Caco-2 (cell line): Measurements from ENCODE around the gene RHBDD1. TPM values are rescaled to one million over a fixed set of nuclear protein-coding genes. Genes with fewer than 3 reads are reported as not detected.

ENCODE experiments used
- BruUV-seq: library from RNA; stranded (reverse); fragments of 400-500 nt; replicated peaks from 2 replicates; lab custom pipeline; 2021; lab: Mats Ljungman, UMichigan
- CTCF ChIA-PET: fragments of 300-600 bp; sonication (Branson Sonifier 250); formaldehyde crosslinking; loops from one replicate; lab custom pipeline; 2022; ENCODE audit warnings: antibody characterized with exemption; lab: Charles Lee
- POLR2A ChIA-PET: fragments of 300-600 bp; sonication (Branson Sonifier 250); formaldehyde crosslinking; loops from one replicate; lab custom pipeline; 2022; ENCODE audit warnings: antibody characterized with exemption; lab: Charles Lee
- DNase-seq, 2 experiments: peaks; one replicate each; pipeline versions ENCODE4 v3.0.0 to v3.0.0-alpha.2; 2020 to 2022
- H3K27me3 ChIP-seq: replicated peaks from 2 replicates; pipeline ENCODE4 v1.6.0; 2011; ENCODE audit warnings: low read length; ENCODE audit not compliant: control insufficient read depth, insufficient read depth
- H3K36me3 ChIP-seq: 2 replicates; pipeline ENCODE4 v1.5.1; 2011; ENCODE audit warnings: low read length; ENCODE audit not compliant: control insufficient read depth, insufficient read depth
- H3K4me1 ChIP-seq: fragments of 250-450 bp; sonication (Bioruptor Pico); 2 replicates; pipeline ENCODE4 v1.5.1; 2020; ENCODE audit warnings: mild to moderate bottlenecking
- H3K4me3 ChIP-seq: 2 replicates; pipeline ENCODE4 v1.5.1; 2011; ENCODE audit warnings: low read depth, mild to moderate bottlenecking, control low read depth, low read length
- H3K9me3 ChIP-seq: fragments of 250-450 bp; sonication (Bioruptor Pico); 2 replicates; pipeline ENCODE4 v1.5.1; 2020; ENCODE audit warnings: mild to moderate bottlenecking, moderate library complexity
- H3K27ac Mint-ChIP-seq: one replicate; pipeline ENCODE4 v1.8.0; 2022; ENCODE audit warnings: mixed read lengths; ENCODE audit not compliant: unreplicated experiment
- H3K27me3 Mint-ChIP-seq: one replicate; pipeline ENCODE4 v1.8.0; 2022; ENCODE audit warnings: mixed read lengths; ENCODE audit not compliant: insufficient read depth, unreplicated experiment
- H3K36me3 Mint-ChIP-seq: one replicate; pipeline ENCODE4 v1.8.0; 2022; ENCODE audit warnings: mild to moderate bottlenecking, mixed read lengths; ENCODE audit not compliant: insufficient read depth, unreplicated experiment
- H3K4me1 Mint-ChIP-seq: one replicate; pipeline ENCODE4 v1.8.0; 2022; ENCODE audit warnings: low read depth, mixed read lengths; ENCODE audit not compliant: unreplicated experiment
- H3K4me3 Mint-ChIP-seq: one replicate; pipeline ENCODE4 v1.8.0; 2022; ENCODE audit warnings: mild to moderate bottlenecking, moderate library complexity, mixed read lengths; ENCODE audit not compliant: unreplicated experiment
- H3K9me3 Mint-ChIP-seq: one replicate; pipeline ENCODE4 v1.8.0; 2022; ENCODE audit warnings: mixed read lengths; ENCODE audit not compliant: unreplicated experiment
- intact Hi-C: fragments of 100-400 bp; cut with micrococcal nuclease; formaldehyde crosslinking; loops from one replicate; pipeline ENCODE4 v1.10.0; 2022; ENCODE audit not compliant: unreplicated experiment
- total RNA-seq: library from RNA; stranded (reverse); gene quantifications from 2 replicates; pipeline ENCODE4 v1.2.3, GENCODE V29; 2022
- TF ChIP-seq, protein P1 (sequence below), 2 experiments: fragments of 200-600 bp in 1 of 2; IDR thresholded peaks; 1 replicate in 1 of 2; 2 replicates in 1 of 2; pipeline versions ENCODE4 v1.5.1 to v1.8.0; 2011 to 2022; ENCODE audit warnings: antibody characterized with exemption in 1 of 2, control low read depth in 1 of 2, inconsistent platforms in 1 of 2, low read depth in 1 of 2, low read length in 1 of 2, mild to moderate bottlenecking in 1 of 2, moderate library complexity in 1 of 2; ENCODE audit not compliant: insufficient read depth in 1 of 2, severe bottlenecking in 1 of 2, unreplicated experiment in 1 of 2

The RHBDD1 gene
- total RNA-seq, 1 experiment from 2014 or later: 14.3 TPM

DNA sequence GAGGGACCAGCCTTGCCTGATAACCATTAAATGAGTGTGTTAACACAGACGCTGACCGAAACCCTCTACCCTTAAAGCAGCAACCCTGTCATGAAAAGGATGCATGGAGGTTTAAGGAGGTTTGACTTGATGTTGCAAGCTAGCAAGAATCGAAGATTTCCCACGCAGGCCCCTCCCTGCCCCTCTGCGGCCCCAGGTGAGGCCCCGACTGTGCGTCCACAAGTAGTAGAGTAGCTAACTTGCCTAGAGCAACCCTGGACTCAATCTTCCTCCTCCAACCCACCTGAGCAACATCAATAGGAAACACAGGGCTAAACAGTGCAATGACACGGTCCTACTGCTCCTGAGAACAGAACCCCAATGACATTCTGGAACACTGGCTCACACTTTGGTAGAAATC lies 178.0 kb downstream of the RHBDD1 start:
- no TSS peak for BruUV-seq
- H3K27me3 ChIP-seq: no peaks in the 10 kb centered on the region
- Mint-ChIP-seq H3K9me3 (no peaks in the 10 kb centered on the region), H3K27me3 (no peaks in the 10 kb centered on the region), H3K36me3 (peaks cover 6% of the 10 kb centered on the region), H3K4me1 (no peaks in the 10 kb centered on the region), H3K27ac (no peak overlapping the region), H3K4me3 (no peak overlapping the region)
- CTCF ChIA-PET: no interaction called here
- H3K9me3 ChIP-seq: no peaks in the 10 kb centered on the region
- TF ChIP-seq, protein P1, sequence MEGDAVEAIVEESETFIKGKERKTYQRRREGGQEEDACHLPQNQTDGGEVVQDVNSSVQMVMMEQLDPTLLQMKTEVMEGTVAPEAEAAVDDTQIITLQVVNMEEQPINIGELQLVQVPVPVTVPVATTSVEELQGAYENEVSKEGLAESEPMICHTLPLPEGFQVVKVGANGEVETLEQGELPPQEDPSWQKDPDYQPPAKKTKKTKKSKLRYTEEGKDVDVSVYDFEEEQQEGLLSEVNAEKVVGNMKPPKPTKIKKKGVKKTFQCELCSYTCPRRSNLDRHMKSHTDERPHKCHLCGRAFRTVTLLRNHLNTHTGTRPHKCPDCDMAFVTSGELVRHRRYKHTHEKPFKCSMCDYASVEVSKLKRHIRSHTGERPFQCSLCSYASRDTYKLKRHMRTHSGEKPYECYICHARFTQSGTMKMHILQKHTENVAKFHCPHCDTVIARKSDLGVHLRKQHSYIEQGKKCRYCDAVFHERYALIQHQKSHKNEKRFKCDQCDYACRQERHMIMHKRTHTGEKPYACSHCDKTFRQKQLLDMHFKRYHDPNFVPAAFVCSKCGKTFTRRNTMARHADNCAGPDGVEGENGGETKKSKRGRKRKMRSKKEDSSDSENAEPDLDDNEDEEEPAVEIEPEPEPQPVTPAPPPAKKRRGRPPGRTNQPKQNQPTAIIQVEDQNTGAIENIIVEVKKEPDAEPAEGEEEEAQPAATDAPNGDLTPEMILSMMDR (IDR thresholded peaks at IDR 0.05; ENCODE audit: insufficient read depth in 1 of 2, low read depth in 1 of 2, low read length in 1 of 2, severe bottlenecking in 1 of 2, unreplicated experiment in 1 of 2): no peak
- DNase-seq: no peak
- intact Hi-C loops: no loop called here
- no peak overlapping the region for H3K4me3 ChIP-seq
- H3K36me3 ChIP-seq: no peaks in the 10 kb centered on the region
- no peaks in the 10 kb centered on the region for H3K4me1 ChIP-seq
- POLR2A ChIA-PET: no interaction called here

DNA sequence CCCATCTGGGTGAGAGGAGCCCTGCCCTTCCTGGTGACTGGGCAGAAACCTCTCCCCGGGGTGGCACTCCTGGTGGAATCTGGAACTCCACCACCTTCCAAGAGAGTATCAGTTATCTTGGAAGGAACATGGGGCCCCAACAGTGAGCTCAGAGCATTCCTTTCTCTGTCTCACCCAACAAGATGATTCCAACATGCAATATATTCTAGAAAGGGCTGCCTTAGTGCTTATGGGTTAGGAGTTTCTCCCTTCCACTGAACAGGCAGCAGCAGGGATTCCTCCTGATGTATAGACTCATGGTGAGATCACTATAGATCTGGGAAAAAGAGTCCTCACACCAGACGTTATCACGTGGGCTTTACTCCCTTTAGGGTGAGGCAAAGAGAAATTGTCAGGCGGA lies 181.0 kb downstream of the RHBDD1 start:
- H3K27me3 Mint-ChIP-seq: no peaks in the 10 kb centered on the region
- H3K9me3 Mint-ChIP-seq: no peaks in the 10 kb centered on the region
- no peaks in the 10 kb centered on the region for H3K4me1 Mint-ChIP-seq
- CTCF ChIA-PET: interaction anchor here (0.5 kb wide), 1 partner anchor 285 kb away, joined by 6 read pairs; no protein-coding TSS in a partner anchor
- Histone ChIP-seq H3K4me1 (no peaks in the 10 kb centered on the region), H3K36me3 (no peaks in the 10 kb centered on the region), H3K27me3 (no peaks in the 10 kb centered on the region), H3K9me3 (no peaks in the 10 kb centered on the region), H3K4me3 (no peak overlapping the region)
- intact Hi-C loops: no loop called here
- no peaks in the 10 kb centered on the region for H3K36me3 Mint-ChIP-seq
- POLR2A ChIA-PET: no interaction called here
- H3K27ac Mint-ChIP-seq: no peak overlapping the region
- no peak overlapping the region for H3K4me3 Mint-ChIP-seq
- no peak for DNase-seq
- no TSS peak for BruUV-seq
- TF ChIP-seq, protein P1 (IDR thresholded peaks at IDR 0.05; ENCODE audit: insufficient read depth in 1 of 2, low read depth in 1 of 2, low read length in 1 of 2, severe bottlenecking in 1 of 2, unreplicated experiment in 1 of 2): no peak

DNA sequence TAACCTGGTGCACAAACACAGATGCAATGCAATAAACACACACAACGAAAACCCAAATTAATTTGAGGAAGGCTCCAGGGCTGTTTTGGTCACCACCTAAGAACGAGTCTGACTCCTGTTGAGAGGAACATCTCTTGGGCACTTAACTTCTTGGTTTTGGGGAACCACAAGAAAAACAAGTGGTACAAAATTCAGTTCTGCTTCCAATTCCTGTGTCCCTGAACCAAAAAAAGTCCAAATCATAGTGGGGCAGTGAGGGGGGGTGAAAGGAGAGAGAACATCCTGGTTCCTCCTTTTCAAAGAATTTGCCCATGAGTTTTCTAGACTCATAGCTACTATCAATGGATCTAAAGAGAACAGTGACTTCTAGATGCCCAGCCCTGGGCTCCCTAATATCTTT lies 184.6 kb downstream of the RHBDD1 start:
- Histone ChIP-seq H3K4me1 (no peaks in the 10 kb centered on the region), H3K36me3 (no peaks in the 10 kb centered on the region), H3K27me3 (no peaks in the 10 kb centered on the region), H3K4me3 (no peak overlapping the region), H3K9me3 (no peaks in the 10 kb centered on the region)
- no TSS peak for BruUV-seq
- H3K27me3 Mint-ChIP-seq: no peaks in the 10 kb centered on the region
- ChIA-PET POLR2A (no interaction called here), CTCF (no interaction called here)
- no peaks in the 10 kb centered on the region for H3K9me3 Mint-ChIP-seq
- intact Hi-C loops: no loop called here
- DNase-seq: no peak
- H3K4me3 Mint-ChIP-seq: no peak overlapping the region
- no peak overlapping the region for H3K27ac Mint-ChIP-seq
- TF ChIP-seq, protein P1 (IDR thresholded peaks at IDR 0.05; ENCODE audit: insufficient read depth in 1 of 2, low read depth in 1 of 2, low read length in 1 of 2, severe bottlenecking in 1 of 2, unreplicated experiment in 1 of 2): no peak
- no peaks in the 10 kb centered on the region for H3K4me1 Mint-ChIP-seq
- H3K36me3 Mint-ChIP-seq: no peaks in the 10 kb centered on the region
